ENCODE results near the gene NOP9.

Gene NOP9

GRCh38 chr14:24315243-24315806 lies 15.7 kb downstream of the NOP9 start:
- no peak for TF ChIP-seq CTCF (IDR thresholded peaks at IDR 0.05)

DNA sequence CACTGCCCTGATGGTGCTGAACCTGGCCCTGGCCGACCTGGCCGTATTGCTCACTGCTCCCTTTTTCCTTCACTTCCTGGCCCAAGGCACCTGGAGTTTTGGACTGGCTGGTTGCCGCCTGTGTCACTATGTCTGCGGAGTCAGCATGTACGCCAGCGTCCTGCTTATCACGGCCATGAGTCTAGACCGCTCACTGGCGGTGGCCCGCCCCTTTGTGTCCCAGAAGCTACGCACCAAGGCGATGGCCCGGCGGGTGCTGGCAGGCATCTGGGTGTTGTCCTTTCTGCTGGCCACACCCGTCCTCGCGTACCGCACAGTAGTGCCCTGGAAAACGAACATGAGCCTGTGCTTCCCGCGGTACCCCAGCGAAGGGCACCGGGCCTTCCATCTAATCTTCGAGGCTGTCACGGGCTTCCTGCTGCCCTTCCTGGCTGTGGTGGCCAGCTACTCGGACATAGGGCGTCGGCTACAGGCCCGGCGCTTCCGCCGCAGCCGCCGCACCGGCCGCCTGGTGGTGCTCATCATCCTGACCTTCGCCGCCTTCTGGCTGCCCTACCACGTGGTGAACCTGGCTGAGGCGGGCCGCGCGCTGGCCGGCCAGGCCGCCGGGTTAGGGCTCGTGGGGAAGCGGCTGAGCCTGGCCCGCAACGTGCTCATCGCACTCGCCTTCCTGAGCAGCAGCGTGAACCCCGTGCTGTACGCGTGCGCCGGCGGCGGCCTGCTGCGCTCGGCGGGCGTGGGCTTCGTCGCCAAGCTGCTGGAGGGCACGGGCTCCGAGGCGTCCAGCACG lies 16.4 kb downstream of the NOP9 start:
- no peak for TF ChIP-seq CTCF (IDR thresholded peaks at IDR 0.05)

DNA sequence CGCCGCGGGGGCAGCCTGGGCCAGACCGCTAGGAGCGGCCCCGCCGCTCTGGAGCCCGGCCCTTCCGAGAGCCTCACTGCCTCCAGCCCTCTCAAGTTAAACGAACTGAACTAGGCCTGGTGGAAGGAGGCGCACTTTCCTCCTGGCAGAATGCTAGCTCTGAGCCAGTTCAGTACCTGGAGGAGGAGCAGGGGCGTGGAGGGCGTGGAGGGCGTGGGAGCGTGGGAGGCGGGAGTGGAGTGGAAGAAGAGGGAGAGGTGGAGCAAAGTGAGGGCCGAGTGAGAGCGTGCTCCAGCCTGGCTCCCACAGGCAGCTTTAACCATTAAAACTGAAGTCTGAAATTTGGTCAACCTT lies 16.9 kb downstream of the NOP9 start:
- TF ChIP-seq CTCF (IDR thresholded peaks at IDR 0.05), result no peak

DNA sequence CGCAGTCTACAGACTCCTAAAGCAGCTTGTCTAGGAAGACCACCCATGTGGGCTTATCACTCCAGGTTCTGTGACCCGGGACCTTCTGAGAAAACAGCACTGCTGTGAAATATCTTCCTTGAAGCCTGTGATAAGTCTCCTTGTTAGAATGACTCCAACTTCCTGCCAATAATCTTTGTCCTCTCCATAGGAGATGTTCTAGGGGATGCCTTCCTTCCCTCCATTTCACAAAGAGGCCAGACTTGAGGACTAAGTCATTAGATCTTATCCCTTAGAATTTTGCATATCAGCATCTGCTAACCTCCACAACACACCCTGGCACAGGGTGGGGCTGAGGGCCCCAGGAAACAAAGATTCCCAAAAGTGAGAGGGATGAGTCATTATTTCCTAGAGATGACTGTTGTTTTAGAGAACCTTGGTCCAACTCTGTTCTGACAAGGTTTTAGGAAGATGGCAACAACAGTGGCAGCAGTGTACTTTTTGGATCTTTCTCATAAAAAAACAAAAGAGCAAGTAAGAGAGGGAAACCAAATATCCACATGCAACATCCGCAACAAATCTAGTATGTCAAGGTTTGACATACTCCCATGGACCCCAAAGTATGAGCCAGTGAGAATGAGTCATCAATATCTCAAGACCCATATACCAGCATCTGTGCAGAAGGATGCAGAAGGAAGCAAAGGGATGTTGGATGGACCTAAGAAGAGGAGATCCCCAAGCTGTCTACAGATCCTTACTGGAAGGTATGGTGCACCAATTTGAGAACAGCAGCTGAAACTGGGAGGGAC lies 17.7 kb downstream of the NOP9 start:
- no peak for TF ChIP-seq CTCF (IDR thresholded peaks at IDR 0.05)

DNA sequence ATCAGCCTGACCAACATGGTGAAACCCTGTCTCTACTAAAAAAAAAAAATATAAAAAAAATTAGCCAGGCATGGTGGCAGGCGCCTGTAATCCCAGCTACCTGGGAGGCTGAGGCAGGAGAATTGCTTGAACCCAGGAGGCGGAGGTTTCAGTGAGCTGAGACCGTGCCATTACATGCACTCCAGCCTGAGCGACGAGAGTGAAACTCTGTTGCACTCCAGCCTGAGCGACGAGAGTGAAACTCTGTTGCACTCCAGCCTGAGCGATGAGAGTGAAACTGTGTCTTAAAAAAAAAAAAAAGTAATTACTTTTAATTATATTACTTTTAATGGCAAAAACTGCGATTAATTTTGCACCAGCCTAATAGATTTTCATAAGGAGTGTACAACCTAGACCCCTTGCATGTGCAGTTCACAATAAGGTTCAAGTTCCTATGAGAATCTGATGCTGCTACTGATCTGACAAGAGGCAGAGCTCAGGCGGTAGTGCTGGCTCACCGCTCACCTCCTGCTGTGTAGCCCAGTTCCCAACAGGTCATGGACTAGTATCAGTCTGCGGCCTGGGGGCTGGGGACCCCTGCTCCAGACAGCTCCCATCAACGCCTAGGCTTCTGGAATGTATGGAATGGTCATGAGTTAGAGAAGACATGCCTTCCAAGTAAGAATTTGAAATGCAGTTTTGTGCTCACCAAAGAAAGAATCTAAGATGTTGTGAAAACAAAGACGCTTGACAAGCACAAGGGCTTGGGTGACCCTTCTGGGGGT lies 21.7 kb downstream of the NOP9 start:
- no peak for TF ChIP-seq CTCF (IDR thresholded peaks at IDR 0.05)

DNA sequence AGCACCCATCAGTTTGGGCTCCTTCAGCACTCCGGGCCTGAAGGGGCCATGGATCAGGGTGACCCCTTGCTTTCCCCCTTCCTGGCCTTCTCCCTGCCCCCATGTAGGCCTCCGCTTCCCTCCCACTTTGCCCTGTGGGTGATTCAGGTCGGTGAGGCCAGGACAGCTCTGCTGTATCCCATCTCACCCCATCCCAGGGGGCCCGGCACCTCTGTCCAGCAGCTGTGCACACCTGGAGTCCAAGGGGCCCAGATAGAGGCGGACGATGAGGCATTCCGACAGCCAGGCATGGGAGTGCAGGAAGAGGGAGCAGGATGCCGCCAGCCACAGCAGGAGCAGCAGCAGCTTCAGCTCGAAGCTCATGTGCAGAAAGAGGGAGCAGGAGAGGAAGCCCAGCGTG lies 23.0 kb downstream of the NOP9 start:
- TF ChIP-seq CTCF (IDR thresholded peaks at IDR 0.05), result no peak

- TF ChIP-seq CTCF (IDR thresholded peaks at IDR 0.05), result no peak
Measured at GRCh38 chr14:24323341-24323740, 23.7 kb downstream of the NOP9 start.

All from LNCAP (cell line).